HG03565 (cell line): Measurements from ENCODE around the gene DLG2.

ENCODE experiments used
- ATAC-seq: cut with Tn5 transposase; IDR thresholded peaks from one replicate; pipeline ENCODE4 v1.9.1; 2021; ENCODE audit warnings: mild to moderate bottlenecking, moderate library complexity; ENCODE audit not compliant: unreplicated experiment

The DLG2 gene

GRCh38 chr11:84626256-84626655 is 1000.9 kb downstream of the DLG2 start:
- no peak for ATAC-seq

GRCh38 chr11:84612645-84613044 is 1014.5 kb downstream of the DLG2 start:
- no peak for ATAC-seq

- ATAC-seq: no peak
These were observed 1018.3 kb downstream of the DLG2 start for GRCh38 chr11:84608837-84609196.

- ATAC-seq: no peak
These were observed 1018.9 kb downstream of the DLG2 start for GRCh38 chr11:84607975-84608836.

- ATAC-seq: no peak
These were observed 1032.5 kb downstream of the DLG2 start for GRCh38 chr11:84594602-84595001.

- ATAC-seq: no peak
These were observed 1037.0 kb downstream of the DLG2 start for GRCh38 chr11:84590106-84590505.

- no peak for ATAC-seq
These were observed 1038.9 kb downstream of the DLG2 start for GRCh38 chr11:84588131-84588829.

- no peak for ATAC-seq
These were observed 1044.0 kb downstream of the DLG2 start for GRCh38 chr11:84583106-84583505.

GRCh38 chr11:84581083-84581482 is 1046.1 kb downstream of the DLG2 start:
- no peak for ATAC-seq

GRCh38 chr11:84580428-84580827 is 1046.7 kb downstream of the DLG2 start:
- no peak for ATAC-seq

GRCh38 chr11:84573868-84574267 is 1053.3 kb downstream of the DLG2 start:
- ATAC-seq: no peak

GRCh38 chr11:84566671-84567070 is 1060.5 kb downstream of the DLG2 start:
- no peak for ATAC-seq

GRCh38 chr11:84564867-84565184 is 1062.3 kb downstream of the DLG2 start:
- no peak for ATAC-seq

- ATAC-seq: peak; percentile 79
These were observed 1062.8 kb downstream of the DLG2 start for GRCh38 chr11:84564180-84564866.

- ATAC-seq: no peak
These were observed 1063.8 kb downstream of the DLG2 start for GRCh38 chr11:84563356-84563755.

GRCh38 chr11:84560206-84560605 is 1066.9 kb downstream of the DLG2 start:
- ATAC-seq: no peak

GRCh38 chr11:84558085-84558905 is 1068.8 kb downstream of the DLG2 start:
- peak; percentile 95 for ATAC-seq

- ATAC-seq: no peak
These were observed 1074.4 kb downstream of the DLG2 start for GRCh38 chr11:84552791-84553190.

GRCh38 chr11:84549217-84549616 is 1077.9 kb downstream of the DLG2 start:
- peak; percentile 92 for ATAC-seq

- no peak for ATAC-seq
These were observed 1082.6 kb downstream of the DLG2 start for GRCh38 chr11:84544566-84544965.
